ENCODE results near the gene CDCA8. TPM values are rescaled to one million over a fixed set of nuclear protein-coding genes. Genes with fewer than 3 reads are reported as not detected.

The CDCA8 gene
- total and polyA plus RNA-seq, 2 of the 13 experiments (the other 11 are each of a cell fraction or from before 2014, with no cell fraction given), result 24.1 to 38.6 TPM

- Histone ChIP-seq H3K9ac (ENCODE audit: insufficient read depth, low read depth, low read length) (peak overlapping the region; percentile 76), H3K4me3 (replicated peaks in 1 of 3; ENCODE audit: insufficient read depth in 1 of 3, low read depth in 2 of 3, low read length in 3 of 3) (peak overlapping the region; percentile 83 to 99 (median 94)), H4K20me1 (ENCODE audit: insufficient read depth, low read length) (no peaks in the 10 kb centered on the region), H3K79me2 (ENCODE audit: insufficient read depth, low read length) (peaks cover 30% of the 10 kb centered on the region), H3K9me3 (ENCODE audit: low read length) (no peaks in the 10 kb centered on the region), H3K27me3 (ENCODE audit: control insufficient read depth in 1 of 2, insufficient read depth in 2 of 2, low read length in 2 of 2) (no peaks in the 10 kb centered on the region; a peak in 1 of 5 replicates), H3K4me2 (ENCODE audit: low read depth, low read length) (peak overlapping the region; percentile 93), H3K36me3 (replicated peaks in 1 of 2; ENCODE audit: control insufficient read depth in 1 of 2, insufficient read depth in 2 of 2, low read length in 2 of 2) (peaks cover 0 to 17% of the 10 kb centered on the region in 2 experiments; a peak in 4 of 5 replicates), H3K27ac (ENCODE audit: extremely low read length, insufficient read depth, low read length) (peak overlapping the region; percentile 66), H3K4me1 (ENCODE audit: insufficient read depth, low read length) (peaks cover 22% of the 10 kb centered on the region), H2AFZ (ENCODE audit: low read length) (no peak overlapping the region)
- no peak for FAIRE-seq
- 0% methylated on average over 3 of the region's 45 CpGs for WGBS (ENCODE audit: low lambda C conversion rate)
- CTCF ChIA-PET (ENCODE audit: low intra/inter-chr PET ratio, low total read pairs), result no interaction called here
- no TSS peak for BruUV-seq (replicated peaks)
- in situ Hi-C loops (cut with HindIII; ENCODE audit: extremely low pct_ligation_motif_present, low pct_unique_long_range_greater_than_20kb) (no loop called here), intact Hi-C loops (cut with micrococcal nuclease; ENCODE audit: unreplicated experiment) (loop anchor here (1.0 to 10.0 kb wide), 2 partner anchors 116 to 217 kb away; partner anchors contain the start of genes C1orf122 and ZC3H12A)
- DNase-seq (ENCODE audit: low spot score), result peak; percentile 19
- POLR2A ChIA-PET, result interaction anchor here (0.7 to 1.5 kb wide), 7 partner anchors 96 to 217 kb away, joined by 3 to 6 read pairs (median 3); partner anchors contain the start of genes C1orf122, GNL2, MEAF6 and MTF1
- ATAC-seq, result peak; percentile 60
- TF ChIP-seq ATF7-NPFF (CRISPR knock-in tag; IDR thresholded peaks at IDR 0.05; ENCODE audit: low read depth), result peak; percentile 41; the same call in 1 of the 2 replicates
- no peak for TF ChIP-seq ZIK1 (CRISPR knock-in tag; IDR thresholded peaks at IDR 0.05; ENCODE audit: borderline replicate concordance, low read depth)
- TF ChIP-seq ZNF788 (CRISPR knock-in tag; IDR thresholded peaks at IDR 0.05; ENCODE audit: borderline replicate concordance), result no peak
- no peak for TF ChIP-seq RNF2 (conservative IDR thresholded peaks at IDR 0.05; ENCODE audit: low read depth)
- TF ChIP-seq ZNF777 (CRISPR knock-in tag; IDR thresholded peaks at IDR 0.05), result 0 out of 2 replicates have a peak, but pooled peaks have one; percentile 10
- TF ChIP-seq NONO (IDR thresholded peaks at IDR 0.05), result no peak
- 0 out of 2 replicates have a peak, but pooled peaks have one; percentile 48 for TF ChIP-seq NONO (CRISPR knock-in tag; conservative IDR thresholded peaks at IDR 0.05)
- TF ChIP-seq KLF16 (CRISPR knock-in tag; IDR thresholded peaks at IDR 0.05), result no peak
- peak; percentile 81 for TF ChIP-seq SRY (CRISPR knock-in tag; IDR thresholded peaks at IDR 0.05)
- TF ChIP-seq HNF1B (CRISPR knock-in tag; IDR thresholded peaks at IDR 0.05), result peak; percentile 37; the same call in 1 of the 2 replicates
- no peak for TF ChIP-seq RAD51 (IDR thresholded peaks at IDR 0.05; ENCODE audit: borderline replicate concordance)
- no peak for TF ChIP-seq ZNF33A (CRISPR knock-in tag; IDR thresholded peaks at IDR 0.05; ENCODE audit: borderline replicate concordance)
- no peak for TF ChIP-seq GTF3A (CRISPR knock-in tag; conservative IDR thresholded peaks at IDR 0.05)
- no peak for TF ChIP-seq ZNF879 (CRISPR knock-in tag; IDR thresholded peaks at IDR 0.05)
- no peak for TF ChIP-seq NFRKB (IDR thresholded peaks at IDR 0.05)
- TF ChIP-seq ZMYM3 (CRISPR knock-in tag; IDR thresholded peaks at IDR 0.05), result no peak
- peak; percentile 73 for TF ChIP-seq ZNF687 (CRISPR knock-in tag; IDR thresholded peaks at IDR 0.05)
- TF ChIP-seq ZNF234 (CRISPR knock-in tag; conservative IDR thresholded peaks at IDR 0.05), result no peak
- TF ChIP-seq ZNF317 (CRISPR knock-in tag; IDR thresholded peaks at IDR 0.05), result no peak
Observed at GRCh38 chr1:37691497-37692077, 729 bp upstream of the CDCA8 start.

Measured in HepG2 (cell line).